Measurements from ENCODE around the gene STK32B.
"Not testable (repeated sequence)": the region's sequence is repeated elsewhere in the genome, so short reads cannot be mapped to it uniquely, and the experiment has no call there.

STK32B gene

DNA sequence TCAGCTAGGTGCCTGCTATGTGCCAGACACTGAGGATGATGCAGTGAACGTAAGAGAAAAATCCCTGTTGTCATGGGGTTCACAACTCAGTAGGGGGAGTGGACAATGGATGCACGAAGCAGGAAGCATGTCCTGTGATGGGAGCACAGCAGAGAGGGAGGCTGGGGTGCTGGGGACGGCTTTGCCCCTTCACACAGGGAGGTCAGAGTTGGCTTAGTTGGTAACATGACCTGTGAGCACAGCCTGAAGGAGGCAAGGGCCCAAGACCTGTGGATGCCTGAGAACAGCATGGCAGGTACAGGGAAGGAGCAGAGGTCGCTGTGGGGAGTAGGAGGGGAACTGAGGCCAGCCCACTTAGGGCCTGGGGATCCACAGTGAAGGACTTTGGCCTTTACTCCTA lies 109.4 kb downstream of the STK32B start:
- no peak for TF ChIP-seq ZFX (IDR thresholded peaks at IDR 0.05; ENCODE audit: borderline replicate concordance)
- TF ChIP-seq, protein P1, sequence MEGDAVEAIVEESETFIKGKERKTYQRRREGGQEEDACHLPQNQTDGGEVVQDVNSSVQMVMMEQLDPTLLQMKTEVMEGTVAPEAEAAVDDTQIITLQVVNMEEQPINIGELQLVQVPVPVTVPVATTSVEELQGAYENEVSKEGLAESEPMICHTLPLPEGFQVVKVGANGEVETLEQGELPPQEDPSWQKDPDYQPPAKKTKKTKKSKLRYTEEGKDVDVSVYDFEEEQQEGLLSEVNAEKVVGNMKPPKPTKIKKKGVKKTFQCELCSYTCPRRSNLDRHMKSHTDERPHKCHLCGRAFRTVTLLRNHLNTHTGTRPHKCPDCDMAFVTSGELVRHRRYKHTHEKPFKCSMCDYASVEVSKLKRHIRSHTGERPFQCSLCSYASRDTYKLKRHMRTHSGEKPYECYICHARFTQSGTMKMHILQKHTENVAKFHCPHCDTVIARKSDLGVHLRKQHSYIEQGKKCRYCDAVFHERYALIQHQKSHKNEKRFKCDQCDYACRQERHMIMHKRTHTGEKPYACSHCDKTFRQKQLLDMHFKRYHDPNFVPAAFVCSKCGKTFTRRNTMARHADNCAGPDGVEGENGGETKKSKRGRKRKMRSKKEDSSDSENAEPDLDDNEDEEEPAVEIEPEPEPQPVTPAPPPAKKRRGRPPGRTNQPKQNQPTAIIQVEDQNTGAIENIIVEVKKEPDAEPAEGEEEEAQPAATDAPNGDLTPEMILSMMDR (IDR thresholded peaks at IDR 0.05), result no peak
- H3K27ac ChIP-seq, result no peak overlapping the region

DNA sequence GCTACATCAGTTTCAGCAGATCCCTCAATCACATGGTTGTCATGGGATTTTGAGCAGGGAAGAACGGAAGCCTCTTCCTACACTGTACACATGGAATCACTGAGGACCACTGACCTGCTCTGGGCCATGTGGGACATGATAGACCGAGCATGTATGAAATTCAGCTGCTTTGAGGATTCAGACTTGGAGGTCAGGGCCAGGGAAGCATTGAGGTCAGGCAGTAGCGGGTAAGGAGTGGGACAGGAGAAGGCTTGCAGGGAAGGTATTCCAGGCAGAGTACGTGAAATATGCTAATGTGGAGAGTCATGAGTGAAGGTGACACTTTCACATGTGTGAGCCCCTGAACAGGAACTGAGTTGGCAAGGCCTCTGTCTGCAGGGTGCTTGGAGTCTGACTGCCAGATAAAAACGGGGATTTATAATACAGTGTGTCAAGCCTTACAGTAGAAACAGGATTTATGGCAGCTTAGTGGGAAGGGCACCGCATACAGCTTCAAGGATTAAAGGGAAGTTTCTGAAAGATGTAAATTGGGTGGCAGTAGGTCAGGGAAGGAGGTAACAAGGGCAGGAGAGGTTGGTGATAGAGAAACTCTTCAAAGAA lies 111.7 kb downstream of the STK32B start:
- no peak for TF ChIP-seq ZFX (IDR thresholded peaks at IDR 0.05; ENCODE audit: borderline replicate concordance)
- TF ChIP-seq, protein P1 (IDR thresholded peaks at IDR 0.05), result no peak
- no peak overlapping the region for H3K27ac ChIP-seq

DNA sequence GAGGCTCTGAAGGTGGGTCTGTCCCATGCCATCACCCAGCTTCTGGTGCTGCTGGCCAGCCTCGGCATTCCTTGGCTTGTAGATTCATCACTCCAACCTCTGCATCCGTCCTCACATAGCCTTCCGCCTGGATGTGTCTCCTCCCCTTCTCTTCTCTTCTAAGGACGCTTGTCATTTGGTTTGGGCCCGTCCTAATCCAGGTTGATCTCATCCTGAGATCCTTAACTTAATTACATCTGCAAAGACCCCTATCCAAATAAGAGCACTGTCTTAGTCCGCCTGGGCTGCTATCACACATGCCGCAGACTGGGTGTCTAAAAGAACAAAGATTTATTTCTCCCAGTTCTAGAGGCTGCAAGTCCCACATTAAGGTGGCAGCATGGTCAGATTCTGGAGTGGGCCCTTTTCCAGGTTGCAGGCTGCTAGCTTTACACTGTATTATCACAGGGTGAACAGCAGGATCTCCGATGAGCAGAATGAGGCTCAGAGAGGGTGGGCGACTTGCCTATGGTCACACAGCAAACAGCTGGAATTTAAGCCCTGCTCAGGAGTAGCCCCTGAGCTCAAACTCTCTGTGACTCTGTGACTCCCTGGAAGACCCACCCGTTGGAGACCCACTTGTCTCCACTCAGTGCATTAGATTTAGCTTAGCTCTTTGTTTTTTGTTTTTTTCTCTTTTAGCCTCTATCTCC lies 113.1 kb downstream of the STK32B start:
- TF ChIP-seq, protein P1 (IDR thresholded peaks at IDR 0.05), result no peak
- no peak for TF ChIP-seq ZFX (IDR thresholded peaks at IDR 0.05; ENCODE audit: borderline replicate concordance)

DNA sequence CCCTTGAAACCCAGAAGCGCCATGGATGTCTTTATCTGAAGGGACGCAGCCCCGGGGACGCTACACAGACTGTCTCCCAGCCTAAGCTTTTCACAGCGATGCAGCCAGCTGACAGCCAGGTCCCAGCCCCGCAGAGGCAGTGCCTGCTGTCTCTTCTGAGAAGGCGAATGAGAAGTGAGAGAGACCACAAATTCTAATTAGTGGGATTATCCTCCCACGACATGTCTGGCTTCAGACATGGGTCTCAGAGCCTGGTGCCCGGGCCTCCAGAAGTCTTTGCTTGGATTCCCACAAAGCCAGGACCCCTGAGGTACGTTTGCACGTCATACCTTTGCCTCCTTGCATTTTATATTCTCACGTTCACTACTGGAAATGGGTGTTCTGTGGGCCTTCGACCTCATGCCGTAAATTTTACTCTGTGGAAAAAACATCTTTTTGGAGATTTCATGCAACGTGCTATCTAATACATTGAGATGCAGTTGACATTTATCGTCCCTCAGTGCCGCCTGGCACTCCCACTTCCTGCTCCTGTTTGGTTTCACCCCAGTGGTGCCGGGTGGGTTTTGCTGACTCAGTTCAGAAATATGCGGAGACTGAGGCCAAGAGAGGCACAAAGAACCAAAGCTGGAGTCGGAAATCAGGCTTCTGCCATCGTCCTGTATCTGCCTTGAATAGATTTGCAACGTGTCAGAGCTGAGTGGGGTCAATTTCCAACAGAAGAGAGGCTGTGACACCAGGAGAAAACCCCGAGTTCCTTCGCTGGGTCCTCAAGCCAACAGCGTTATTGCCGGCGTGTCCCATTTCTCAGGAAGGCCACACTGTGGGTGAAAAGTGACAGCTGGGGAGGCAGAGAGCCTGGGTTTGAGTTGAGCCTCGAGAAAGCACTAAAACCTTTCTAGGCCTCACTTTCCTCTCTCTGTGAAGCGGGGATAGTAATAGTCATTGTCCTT lies 114.4 kb downstream of the STK32B start:
- no peak overlapping the region for H3K27ac ChIP-seq
- TF ChIP-seq, protein P1 (IDR thresholded peaks at IDR 0.05), result no peak
- TF ChIP-seq ZFX (IDR thresholded peaks at IDR 0.05; ENCODE audit: borderline replicate concordance), result no peak

More for the DNA sequence above, 113.1 kb downstream of the STK32B start:
- no peak overlapping the region for H3K27ac ChIP-seq

DNA sequence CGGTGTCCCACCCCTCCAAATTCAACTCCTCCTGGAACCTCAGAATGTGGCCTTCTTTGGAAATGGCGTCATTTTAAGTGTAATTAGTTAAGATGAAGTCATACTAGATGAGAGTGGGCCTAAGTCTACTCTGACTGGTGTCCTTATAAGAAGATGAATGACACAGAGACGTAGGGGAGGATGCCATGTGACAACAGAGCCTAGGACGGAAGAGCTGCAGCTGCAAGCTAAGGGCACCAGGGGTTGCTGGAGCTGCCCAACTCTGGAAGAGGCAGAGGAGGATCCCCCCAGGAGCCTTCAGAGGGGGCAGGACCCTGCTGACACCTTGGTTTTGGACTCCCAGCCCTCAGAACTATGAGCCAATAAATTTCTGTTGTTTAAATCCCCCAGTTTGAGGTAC lies 115.1 kb downstream of the STK32B start:
- no peak overlapping the region for H3K27ac ChIP-seq
- TF ChIP-seq, protein P1 (IDR thresholded peaks at IDR 0.05), result no peak
- TF ChIP-seq ZFX (IDR thresholded peaks at IDR 0.05; ENCODE audit: borderline replicate concordance), result no peak

DNA sequence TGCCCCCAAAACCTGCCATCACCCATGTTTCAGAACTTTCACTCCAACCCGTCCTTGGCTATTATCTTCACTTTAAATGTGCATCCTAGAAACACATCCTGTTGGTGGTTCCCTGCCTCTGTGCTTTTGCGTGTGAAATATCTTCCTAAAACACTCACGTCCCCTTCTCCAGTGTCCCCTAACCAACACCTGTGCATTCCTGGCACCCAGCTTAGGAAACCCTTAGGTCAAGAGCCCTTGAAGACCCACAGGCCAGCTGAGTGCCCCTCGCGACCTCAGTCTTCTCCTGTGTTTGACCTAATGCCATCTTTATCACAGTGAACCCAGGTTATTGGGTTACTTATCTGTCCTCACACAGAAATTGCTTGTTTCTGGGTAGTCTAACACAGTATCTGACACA lies 117.6 kb downstream of the STK32B start:
- H3K27ac ChIP-seq, result no peak overlapping the region
- TF ChIP-seq, protein P1 (IDR thresholded peaks at IDR 0.05), result no peak
- no peak for TF ChIP-seq ZFX (IDR thresholded peaks at IDR 0.05; ENCODE audit: borderline replicate concordance)

DNA sequence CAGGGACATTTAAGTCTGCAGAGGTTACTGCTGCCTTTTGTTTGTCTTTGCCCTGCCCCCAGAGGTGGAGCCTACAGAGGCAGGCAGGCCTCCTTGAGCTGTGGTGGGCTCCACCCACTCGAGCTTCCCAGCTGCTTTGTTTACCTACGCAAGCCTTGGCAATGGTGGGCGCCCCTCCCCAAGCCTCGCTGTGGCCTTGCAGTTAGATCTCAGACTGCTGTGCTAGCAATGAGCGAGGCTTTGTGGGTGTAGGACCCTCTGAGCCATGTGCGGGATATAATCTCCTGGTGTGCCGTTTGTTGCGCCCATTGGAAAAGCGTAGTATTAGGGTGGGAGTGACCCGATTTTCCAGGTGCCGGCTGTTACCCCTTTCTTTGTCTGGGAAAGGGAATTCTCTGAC lies 124.6 kb downstream of the STK32B start:
- H3K27ac ChIP-seq, result not testable (repeated sequence)

Measured in 22Rv1 (cell line).